Measurements from ENCODE around the gene FHL5.
"Not testable (repeated sequence)": the region's sequence is repeated elsewhere in the genome, so short reads cannot be mapped to it uniquely, and the experiment has no call there.

The FHL5 gene

DNA sequence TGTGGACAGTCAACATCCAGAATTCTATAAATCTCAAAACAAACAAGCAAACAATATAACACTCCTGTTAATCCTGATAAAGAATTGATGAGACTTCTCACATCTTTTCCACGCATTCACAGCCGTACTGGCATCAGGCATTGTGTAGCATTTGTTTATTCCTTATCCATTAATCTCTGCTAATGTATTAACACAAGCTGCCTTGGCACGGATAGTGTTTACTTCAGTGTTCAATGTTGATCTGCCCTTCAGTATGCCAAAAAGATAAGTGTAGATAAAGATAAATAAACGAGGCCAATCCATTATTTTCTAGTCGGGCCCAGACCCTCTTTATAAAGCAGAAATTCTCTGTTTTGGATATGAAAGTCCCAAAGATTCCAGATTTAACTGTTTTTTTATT is 25.2 kb upstream of the FHL5 start:
- Histone ChIP-seq H3K27ac (no peak overlapping the region), H3K36me3 (peaks cover 31 to 83% (median 56%) of the 10 kb centered on the region in 11 experiments), H3K4me2 (no peak overlapping the region), H4K20me1 (peaks cover 0 to 3% (median 0%) of the 10 kb centered on the region in 11 experiments; a peak in 1 of 22 replicates), H3K4me3 (no peak overlapping the region), H3K9me3 (replicated peaks in 1 of 11) (peaks cover 0 to under 1% (median 0%) of the 10 kb centered on the region in 11 experiments; a peak in 2 of 22 replicates), H3K27me3 (no peaks in the 10 kb centered on the region), H3K9ac (no peak overlapping the region), H3K4me1 (peaks cover 0 to under 1% (median 0%) of the 10 kb centered on the region in 10 experiments; a peak in 2 of 20 replicates)
- no peak for TF ChIP-seq Cebpa-rat (IDR thresholded peaks at IDR 0.05)

DNA sequence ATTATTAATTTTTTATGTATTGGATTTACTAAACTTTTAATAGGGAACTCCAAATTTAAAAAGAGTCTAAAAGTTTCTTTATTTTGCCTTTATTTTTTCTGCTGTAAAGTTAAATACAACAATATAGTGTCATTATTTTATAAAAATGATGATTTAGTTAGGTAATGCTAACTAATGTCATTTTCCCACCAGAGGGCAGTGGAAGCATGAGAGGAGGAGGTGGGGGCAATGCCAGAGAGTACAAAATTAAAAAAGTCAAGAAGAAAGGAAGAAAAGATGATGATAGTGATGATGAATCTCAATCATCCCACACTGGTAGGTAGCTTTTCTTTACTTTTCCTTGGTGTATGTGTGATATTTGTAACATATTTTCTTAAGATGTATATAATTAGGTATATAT is 20.2 kb upstream of the FHL5 start:
- H3K27ac ChIP-seq, result no peak overlapping the region
- H3K36me3 ChIP-seq, result peaks cover 34 to 88% (median 75%) of the 10 kb centered on the region in 11 experiments
- H3K27me3 ChIP-seq, result no peaks in the 10 kb centered on the region
- no peak overlapping the region for H3K4me2 ChIP-seq
- no peak overlapping the region for H3K4me3 ChIP-seq
- H4K20me1 ChIP-seq, result no peaks in the 10 kb centered on the region
- H3K4me1 ChIP-seq, result no peaks in the 10 kb centered on the region
- no peak overlapping the region for H3K9ac ChIP-seq
- H3K9me3 ChIP-seq (replicated peaks in 1 of 11), result 0 out of 22 replicates have a peak, but pooled peaks cover 0 to 5% (median 0%) of the 10 kb centered on the region in 11 experiments
- no peak for TF ChIP-seq Cebpa-rat (IDR thresholded peaks at IDR 0.05)

DNA sequence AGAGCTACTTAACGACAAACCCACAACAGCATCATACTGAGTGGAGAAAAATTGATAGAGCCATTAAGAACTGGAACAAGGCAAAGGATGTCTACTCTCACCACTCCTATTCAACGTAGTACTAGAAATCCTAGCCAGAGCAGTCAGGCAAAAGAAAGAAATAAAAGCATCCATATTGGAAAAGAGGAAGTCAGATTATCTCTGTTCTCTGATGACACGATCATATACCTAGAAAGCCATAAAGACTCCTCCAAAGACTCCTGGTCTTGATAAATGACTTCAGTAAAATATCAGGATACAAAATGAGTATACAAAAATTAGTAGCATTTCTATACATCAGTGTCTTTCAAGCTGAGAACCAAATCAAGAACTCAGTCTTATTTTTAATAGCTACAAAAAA is 17.0 kb upstream of the FHL5 start:
- H3K27me3 ChIP-seq, result no peaks in the 10 kb centered on the region

DNA sequence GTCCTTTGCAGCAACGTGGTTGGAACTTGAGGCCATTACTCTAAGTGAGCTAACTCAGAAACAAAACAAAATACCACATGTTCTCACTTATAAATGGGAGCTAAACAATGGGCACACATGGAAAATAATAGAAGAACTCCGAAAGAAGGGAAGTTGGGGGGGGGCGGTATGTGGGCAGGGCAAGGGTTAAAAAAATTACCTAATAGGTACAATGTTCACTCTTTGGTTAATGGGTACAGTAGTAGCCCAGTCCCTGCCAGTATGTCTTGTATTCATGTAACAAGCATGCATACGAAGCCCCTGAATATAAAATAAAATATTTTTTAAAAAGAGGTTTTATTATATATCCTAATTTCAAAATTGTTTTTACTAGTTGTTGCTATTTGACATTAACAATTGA is 15.3 kb upstream of the FHL5 start:
- no peaks in the 10 kb centered on the region for H4K20me1 ChIP-seq
- 0 out of 22 replicates have a peak, but pooled peaks cover 0 to 5% (median 0%) of the 10 kb centered on the region in 11 experiments for H3K9me3 ChIP-seq (replicated peaks in 1 of 11)
- no peaks in the 10 kb centered on the region for H3K27me3 ChIP-seq
- no peak overlapping the region for H3K9ac ChIP-seq
- H3K36me3 ChIP-seq, result peaks cover 57 to 97% (median 79%) of the 10 kb centered on the region in 11 experiments
- H3K4me2 ChIP-seq, result no peak overlapping the region
- H3K27ac ChIP-seq, result no peak overlapping the region
- TF ChIP-seq Cebpa-rat (IDR thresholded peaks at IDR 0.05), result no peak
- H3K4me3 ChIP-seq, result no peak overlapping the region
- no peaks in the 10 kb centered on the region for H3K4me1 ChIP-seq

More for the DNA sequence above, 17.0 kb upstream of the FHL5 start:
- Histone ChIP-seq H3K4me2 (no peak overlapping the region), H3K4me3 (no peak overlapping the region), H3K27ac (no peak overlapping the region), H3K4me1 (no peaks in the 10 kb centered on the region), H4K20me1 (no peaks in the 10 kb centered on the region), H3K9ac (no peak overlapping the region), H3K36me3 (peaks cover 40 to 84% (median 66%) of the 10 kb centered on the region in 11 experiments), H3K9me3 (replicated peaks in 1 of 11) (0 out of 22 replicates have a peak, but pooled peaks cover 0 to 5% (median 0%) of the 10 kb centered on the region in 11 experiments)
- TF ChIP-seq Cebpa-rat (IDR thresholded peaks at IDR 0.05), result no peak

DNA sequence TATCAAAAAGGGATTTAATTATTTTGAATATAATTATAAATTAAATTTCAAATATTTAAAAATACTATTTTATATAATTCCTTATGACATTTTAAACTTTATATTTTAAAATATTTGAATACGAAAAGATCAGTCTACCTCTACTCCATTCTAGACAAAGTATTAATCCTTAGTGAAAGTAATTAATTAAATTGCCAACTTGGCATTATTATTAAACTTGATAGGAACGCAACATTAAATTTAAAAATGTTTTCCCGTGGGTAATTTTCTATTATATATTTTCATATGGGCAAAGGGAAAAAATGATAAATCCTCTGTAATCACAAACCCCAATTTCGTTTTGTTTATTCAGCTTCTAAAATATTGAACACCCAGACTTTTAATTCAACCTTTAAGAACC is 8.4 kb upstream of the FHL5 start:
- no peak overlapping the region for H3K4me3 ChIP-seq
- no peak overlapping the region for H3K9ac ChIP-seq
- no peaks in the 10 kb centered on the region for H3K4me1 ChIP-seq
- no peak overlapping the region for H3K4me2 ChIP-seq
- H3K27me3 ChIP-seq, result no peaks in the 10 kb centered on the region
- TF ChIP-seq Cebpa-rat (IDR thresholded peaks at IDR 0.05), result no peak
- H3K27ac ChIP-seq, result no peak overlapping the region
- peaks cover 58 to 70% (median 62%) of the 10 kb centered on the region in 11 experiments for H3K36me3 ChIP-seq
- H4K20me1 ChIP-seq, result no peaks in the 10 kb centered on the region
- H3K9me3 ChIP-seq (replicated peaks in 1 of 11), result no peaks in the 10 kb centered on the region

DNA sequence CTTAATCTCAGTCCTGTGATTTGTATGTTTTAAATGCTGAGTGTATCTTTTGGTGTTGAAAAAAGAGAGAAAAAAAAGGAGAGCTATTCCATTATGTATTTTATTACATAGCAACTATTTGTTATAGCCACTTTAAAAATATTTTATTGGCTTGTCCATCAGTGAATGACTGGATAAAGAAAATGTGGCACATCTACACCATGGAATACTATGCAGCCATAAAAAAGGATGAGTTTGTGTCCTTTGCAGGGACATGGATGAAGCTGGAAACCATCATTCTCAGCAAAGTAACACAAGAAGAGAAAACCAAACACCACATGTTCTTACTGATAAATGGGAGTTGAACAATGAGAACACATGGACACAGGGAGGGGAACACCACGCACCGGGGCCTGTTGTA is 3.2 kb upstream of the FHL5 start:
- Histone ChIP-seq H3K4me1 (peaks cover 7 to 12% (median 10%) of the 10 kb centered on the region in 10 experiments; a peak in 14 of 20 replicates), H3K36me3 (peaks cover 11 to 21% (median 15%) of the 10 kb centered on the region in 11 experiments; a peak in 20 of 22 replicates)
- not testable (repeated sequence) for H3K4me2 ChIP-seq; H3K27ac ChIP-seq; H3K9ac ChIP-seq; H3K9me3 ChIP-seq (replicated peaks in 1 of 11); H3K4me3 ChIP-seq; H4K20me1 ChIP-seq; H3K27me3 ChIP-seq

DNA sequence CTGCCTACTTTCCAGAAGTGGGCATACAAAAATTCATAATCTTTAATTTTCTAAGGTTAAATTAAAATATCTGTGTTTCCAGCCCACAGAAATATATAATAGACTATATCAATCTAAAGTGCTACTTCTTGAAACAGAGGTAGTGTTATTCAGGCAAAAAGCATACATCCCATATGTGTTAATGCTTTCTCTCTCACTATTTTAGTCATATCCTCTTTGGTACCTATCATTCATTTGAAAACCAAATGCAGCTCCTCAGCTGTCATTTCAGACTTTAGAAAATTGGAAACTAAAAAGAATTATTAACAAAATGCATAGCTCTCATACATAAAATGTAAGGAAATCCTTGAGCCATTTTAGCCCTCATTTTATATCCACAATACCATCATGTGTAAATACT is 925 bp downstream of the FHL5 start:
- Histone ChIP-seq H3K27ac (no peak overlapping the region), H4K20me1 (no peaks in the 10 kb centered on the region; a peak in 1 of 22 replicates), H3K27me3 (no peaks in the 10 kb centered on the region), H3K9ac (no peak overlapping the region), H3K4me2 (no peak overlapping the region), H3K9me3 (replicated peaks in 1 of 11) (no peaks in the 10 kb centered on the region), H3K4me1 (peaks cover 7 to 12% (median 10%) of the 10 kb centered on the region in 10 experiments; a peak in 14 of 20 replicates), H3K36me3 (no peaks in the 10 kb centered on the region), H3K4me3 (no peak overlapping the region)
- TF ChIP-seq Cebpa-rat (IDR thresholded peaks at IDR 0.05), result no peak

DNA sequence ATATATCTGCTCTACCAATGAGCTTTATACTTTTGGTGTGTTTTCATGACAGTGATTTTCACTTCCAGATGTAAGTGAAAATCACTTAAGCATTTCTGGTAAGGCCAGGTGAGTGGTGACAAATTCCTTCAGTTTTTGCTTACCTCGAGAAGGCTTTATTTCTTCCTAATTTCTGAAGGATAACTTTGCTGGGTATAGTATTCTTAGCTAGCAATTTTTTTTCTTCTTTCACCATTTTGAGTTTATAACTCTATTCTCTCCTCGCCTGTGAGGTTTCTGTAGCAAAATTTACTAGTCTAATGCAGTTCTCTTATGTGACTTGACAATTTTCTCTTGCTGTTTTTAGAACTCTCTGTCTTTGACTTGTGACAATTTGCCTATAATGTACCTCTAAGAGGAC is 7.1 kb downstream of the FHL5 start:
- H3K27ac ChIP-seq, result no peak overlapping the region
- H3K9ac ChIP-seq, result no peak overlapping the region
- H3K36me3 ChIP-seq, result no peaks in the 10 kb centered on the region
- no peak overlapping the region for H3K4me3 ChIP-seq
- peaks cover 0 to 8% (median 0%) of the 10 kb centered on the region in 10 experiments; a peak in 3 of 20 replicates for H3K4me1 ChIP-seq
- H3K9me3 ChIP-seq (replicated peaks in 1 of 11), result peaks cover 20 to 34% (median 29%) of the 10 kb centered on the region in 11 experiments
- no peak overlapping the region for H3K4me2 ChIP-seq
- H4K20me1 ChIP-seq, result no peaks in the 10 kb centered on the region; a peak in 1 of 22 replicates
- no peaks in the 10 kb centered on the region for H3K27me3 ChIP-seq
- TF ChIP-seq Cebpa-rat (IDR thresholded peaks at IDR 0.05), result no peak

DNA sequence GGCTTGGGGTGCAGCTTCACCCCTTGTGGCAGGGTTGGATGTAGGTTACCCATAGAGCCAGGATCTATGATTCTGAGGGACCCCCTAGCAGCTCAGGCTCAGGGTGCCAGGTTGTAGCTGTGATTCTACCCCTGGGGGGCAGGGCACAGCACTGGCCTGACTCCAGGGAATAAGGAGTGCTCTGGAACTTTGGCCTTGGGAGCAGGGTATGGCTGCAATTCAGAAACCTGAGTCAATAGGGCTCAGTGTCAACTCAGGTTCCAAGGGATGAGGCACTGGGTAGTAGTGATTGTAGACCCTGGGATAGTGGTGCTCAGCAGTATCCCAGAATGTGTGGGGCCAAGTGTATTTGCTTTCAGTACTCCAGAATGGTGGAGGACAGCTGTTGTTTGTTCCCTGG is 8.6 kb downstream of the FHL5 start:
- Histone ChIP-seq H3K27me3 (no peaks in the 10 kb centered on the region), H3K36me3 (no peaks in the 10 kb centered on the region), H3K4me2 (no peak overlapping the region), H3K4me1 (peaks cover 0 to 8% (median 0%) of the 10 kb centered on the region in 10 experiments; a peak in 3 of 20 replicates), H4K20me1 (no peaks in the 10 kb centered on the region; a peak in 1 of 22 replicates), H3K4me3 (no peak overlapping the region), H3K9ac (no peak overlapping the region), H3K27ac (no peak overlapping the region), H3K9me3 (replicated peaks in 1 of 11) (peaks cover 20 to 34% (median 29%) of the 10 kb centered on the region in 11 experiments)
- TF ChIP-seq Cebpa-rat (IDR thresholded peaks at IDR 0.05), result no peak

DNA sequence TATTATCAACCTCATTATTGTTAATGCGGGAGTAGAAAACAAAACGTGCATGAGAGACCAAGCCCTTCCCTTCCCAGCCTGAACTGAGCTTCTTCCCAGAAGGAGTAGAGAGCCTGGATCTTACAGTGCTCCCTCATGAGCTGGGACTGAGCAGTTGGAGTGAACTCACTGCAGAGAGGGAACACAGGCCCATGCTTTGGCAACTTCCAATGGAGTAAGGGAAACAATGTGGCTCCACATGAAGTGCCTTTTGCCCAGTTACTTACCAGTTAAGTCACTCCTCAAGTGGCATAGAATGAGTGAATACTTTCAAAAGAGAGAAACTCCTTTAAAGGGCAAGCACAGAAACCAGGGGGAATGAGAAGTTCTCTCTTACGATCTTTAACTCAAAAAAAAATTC is 12.4 kb downstream of the FHL5 start:
- Histone ChIP-seq H3K27me3 (no peaks in the 10 kb centered on the region), H3K4me2 (no peak overlapping the region)

More for the DNA sequence above, 12.4 kb downstream of the FHL5 start:
- Histone ChIP-seq H3K4me3 (no peak overlapping the region), H3K9ac (no peak overlapping the region), H3K36me3 (no peaks in the 10 kb centered on the region), H4K20me1 (no peaks in the 10 kb centered on the region), H3K4me1 (peaks cover 0 to 8% (median 0%) of the 10 kb centered on the region in 10 experiments; a peak in 3 of 20 replicates), H3K9me3 (replicated peaks in 1 of 11) (peaks cover 12 to 23% (median 18%) of the 10 kb centered on the region in 11 experiments), H3K27ac (no peak overlapping the region)
- TF ChIP-seq Cebpa-rat (IDR thresholded peaks at IDR 0.05), result no peak

All from BLaER1 treated with 17β-estradiol and CSF1 and Interleukin-3, amounts not matched to agents 10 nM and 100 nM (cell line).